Naive thymus-derived CD8-positive, alpha-beta T cell (primary cell): ENCODE measurements around the gene GPRC5D. TPM values are rescaled to one million over a fixed set of nuclear protein-coding genes. Genes with fewer than 3 reads are reported as not detected.

Experiments
- ATAC-seq, 2 donors: fragments of 150-1000 bp; cut with Tn5 transposase in 1 of 2; sonication (Bioruptor Pico), chemical (Tn5 transposase) in 1 of 2; 1 replicate in 1 of 2; 2 replicates in 1 of 2; pipeline ENCODE4 v1.10.0; 2021; ENCODE audit warnings: mild to moderate bottlenecking in 2 of 2, moderate library complexity in 2 of 2
- POLR2A ChIA-PET: fragments of 350-600 bp; sonication (Branson Sonifier 250); formaldehyde crosslinking; loops from one replicate; lab custom pipeline; 2021; ENCODE audit warnings: antibody characterized with exemption; lab: Charles Lee
- DNase-seq, 10 donors: peaks; one replicate each; pipeline versions ENCODE4 v3.0.0 to v3.0.0-alpha.2; 2020 to 2022
- H3K27ac Mint-ChIP-seq, 10 donors: one replicate each; pipeline ENCODE4 v1.8.0; 2020 to 2022; ENCODE audit warnings: mild to moderate bottlenecking in 10 of 10, mixed read lengths in 10 of 10, moderate library complexity in 4 of 10, inconsistent platforms in 1 of 10
- H3K27me3 Mint-ChIP-seq, 5 donors: one replicate each; pipeline ENCODE4 v1.8.0; 2021 to 2022; ENCODE audit warnings: mixed read lengths in 5 of 5
- H3K36me3 Mint-ChIP-seq, 3 donors: one replicate each; pipeline ENCODE4 v1.8.0; 2020 to 2022; ENCODE audit warnings: mixed read lengths in 3 of 3, mild to moderate bottlenecking in 2 of 3, inconsistent platforms in 1 of 3
- H3K4me1 Mint-ChIP-seq, 4 donors: one replicate each; pipeline ENCODE4 v1.8.0; 2021 to 2022; ENCODE audit warnings: mixed read lengths in 4 of 4
- H3K4me3 Mint-ChIP-seq, 10 donors: one replicate each; pipeline ENCODE4 v1.8.0; 2020 to 2022; ENCODE audit warnings: mild to moderate bottlenecking in 10 of 10, mixed read lengths in 10 of 10, moderate library complexity in 6 of 10, inconsistent platforms in 1 of 10
- H3K9me3 Mint-ChIP-seq, 9 donors: one replicate each; pipeline ENCODE4 v1.8.0; 2020 to 2022; ENCODE audit warnings: mixed read lengths in 9 of 9, mild to moderate bottlenecking in 3 of 9, inconsistent platforms in 1 of 9, moderate library complexity in 1 of 9
- polyA plus RNA-seq, 3 donors: library from polyadenylated mRNA; unstranded; fragments of 300-500 nt; fragmentation: Illumina TruSeq; gene quantifications; one replicate each; pipeline ENCODE4 v1.2.3, GENCODE V29; 2021
- total RNA-seq, 8 experiments: library from RNA in 2 of 8; stranded (reverse) in 2 of 8; gene quantifications; one replicate each; pipeline ENCODE4 v1.2.3 and lab custom pipeline; 2021 to 2026

Gene GPRC5D
- total and polyA plus RNA-seq, 5 experiments from 2014 or later: 0.43 TPM; not detected in 4

GRCh38 chr12:12992418-12993130 is 40.6 kb upstream of the GPRC5D start:
- H3K36me3 Mint-ChIP-seq: peaks cover 0 to 12% (median 0%) of the 10 kb centered on the region in 3 donors
- DNase-seq (no peak), ATAC-seq (no peak)
- H3K4me3 Mint-ChIP-seq: peak overlapping the region in 4 of 10 donors; percentile 4 to 40 (median 12)
- no peaks in the 10 kb centered on the region for H3K9me3 Mint-ChIP-seq
- no peaks in the 10 kb centered on the region for H3K27me3 Mint-ChIP-seq
- POLR2A ChIA-PET: no interaction called here
- H3K4me1 Mint-ChIP-seq: peaks cover 15 to 23% (median 21%) of the 10 kb centered on the region in 4 donors
- peak overlapping the region in 1 of 10 donors; percentile 16 for H3K27ac Mint-ChIP-seq

GRCh38 chr12:12990700-12991468 is 38.9 kb upstream of the GPRC5D start:
- Mint-ChIP-seq H3K4me3 (no peak overlapping the region), H3K9me3 (no peaks in the 10 kb centered on the region), H3K4me1 (peaks cover 10 to 18% (median 13%) of the 10 kb centered on the region in 4 donors), H3K27me3 (no peaks in the 10 kb centered on the region), H3K36me3 (peaks cover 0 to 23% (median 0%) of the 10 kb centered on the region in 3 donors), H3K27ac (peak overlapping the region in 3 of 10 donors; percentile 3 to 58 (median 49))
- DNase-seq: no peak
- no peak for ATAC-seq
- POLR2A ChIA-PET: no interaction called here

- POLR2A ChIA-PET: no interaction called here
- Mint-ChIP-seq H3K36me3 (peaks cover 0 to 40% (median 0%) of the 10 kb centered on the region in 3 donors), H3K4me1 (peaks cover 0 to 8% (median 4%) of the 10 kb centered on the region in 4 donors), H3K9me3 (no peaks in the 10 kb centered on the region), H3K27me3 (no peaks in the 10 kb centered on the region), H3K27ac (peak overlapping the region in 2 of 10 donors; percentile 50 to 75), H3K4me3 (no peak overlapping the region)
- DNase-seq (no peak), ATAC-seq (no peak)
These were observed 35.5 kb upstream of the GPRC5D start for GRCh38 chr12:12987421-12987820.

GRCh38 chr12:12986775-12987331 is 34.9 kb upstream of the GPRC5D start:
- no peak for ATAC-seq
- Mint-ChIP-seq H3K4me1 (peaks cover 0 to 7% (median 4%) of the 10 kb centered on the region in 4 donors), H3K36me3 (peaks cover 0 to 40% (median 0%) of the 10 kb centered on the region in 3 donors), H3K9me3 (no peaks in the 10 kb centered on the region), H3K4me3 (no peak overlapping the region), H3K27me3 (no peaks in the 10 kb centered on the region), H3K27ac (no peak overlapping the region)
- DNase-seq: no peak
- POLR2A ChIA-PET: no interaction called here

- POLR2A ChIA-PET: interaction anchor here (0.7 kb wide), 1 partner anchor 226 kb away, joined by 4 read pairs; no protein-coding TSS in a partner anchor
These were observed 33.9 kb upstream of the GPRC5D start for GRCh38 chr12:12985817-12986408.

GRCh38 chr12:12984149-12984548 is 32.2 kb upstream of the GPRC5D start:
- Mint-ChIP-seq H3K9me3 (no peaks in the 10 kb centered on the region), H3K4me1 (peaks cover 0 to 2% (median 0%) of the 10 kb centered on the region in 4 donors), H3K36me3 (peaks cover 0 to 40% (median 0%) of the 10 kb centered on the region in 3 donors), H3K27me3 (no peaks in the 10 kb centered on the region), H3K4me3 (no peak overlapping the region), H3K27ac (peak overlapping the region in 1 of 10 donors; percentile 10)
- ATAC-seq (no peak), DNase-seq (no peak)
- POLR2A ChIA-PET: no interaction called here

More at GRCh38 chr12:12985817-12986408, 33.9 kb upstream of the GPRC5D start:
- peaks cover 0 to 40% (median 0%) of the 10 kb centered on the region in 3 donors for H3K36me3 Mint-ChIP-seq
- H3K4me3 Mint-ChIP-seq: no peak overlapping the region
- DNase-seq: peak in 1 of 10 donors; percentile 14
- no peaks in the 10 kb centered on the region for H3K9me3 Mint-ChIP-seq
- H3K27me3 Mint-ChIP-seq: no peaks in the 10 kb centered on the region
- no peak overlapping the region for H3K27ac Mint-ChIP-seq
- ATAC-seq: peak; percentile 66 to 73
- H3K4me1 Mint-ChIP-seq: peaks cover 0 to 3% (median 1%) of the 10 kb centered on the region in 4 donors

- H3K36me3 Mint-ChIP-seq: peaks cover 0 to 36% (median 0%) of the 10 kb centered on the region in 3 donors
- POLR2A ChIA-PET: interaction anchor here (0.6 kb wide), 1 partner anchor 145 kb away, joined by 4 read pairs; no protein-coding TSS in a partner anchor
- H3K27me3 Mint-ChIP-seq: no peaks in the 10 kb centered on the region
- H3K4me1 Mint-ChIP-seq: peaks cover 0 to 2% (median 0%) of the 10 kb centered on the region in 4 donors
- H3K4me3 Mint-ChIP-seq: no peak overlapping the region
- no peak overlapping the region for H3K27ac Mint-ChIP-seq
- DNase-seq: peak in 2 of 10 donors; percentile 10 to 28
- H3K9me3 Mint-ChIP-seq: no peaks in the 10 kb centered on the region
- peak in 1 of 2 donors; percentile 23 for ATAC-seq
These were observed 31.6 kb upstream of the GPRC5D start for GRCh38 chr12:12983420-12984035.

- Mint-ChIP-seq H3K4me1 (peaks cover 0 to 2% (median 0%) of the 10 kb centered on the region in 4 donors), H3K9me3 (no peaks in the 10 kb centered on the region), H3K4me3 (no peak overlapping the region), H3K27me3 (no peaks in the 10 kb centered on the region), H3K27ac (no peak overlapping the region), H3K36me3 (peaks cover 0 to 29% (median 0%) of the 10 kb centered on the region in 3 donors)
- DNase-seq (no peak), ATAC-seq (no peak)
- POLR2A ChIA-PET: no interaction called here
These were observed 30.4 kb upstream of the GPRC5D start for GRCh38 chr12:12982331-12982730.

- POLR2A ChIA-PET: interaction anchor here (0.7 kb wide), 1 partner anchor 1073 kb away, joined by 3 read pairs; no protein-coding TSS in a partner anchor
- ATAC-seq (no peak), DNase-seq (no peak)
- H3K27me3 Mint-ChIP-seq: no peaks in the 10 kb centered on the region
- H3K9me3 Mint-ChIP-seq: peaks cover 0 to under 1% (median 0%) of the 10 kb centered on the region in 9 donors
- no peak overlapping the region for H3K4me3 Mint-ChIP-seq
- H3K36me3 Mint-ChIP-seq: peaks cover 5 to 39% (median 13%) of the 10 kb centered on the region in 3 donors
- peaks cover 0 to 2% (median 0%) of the 10 kb centered on the region in 4 donors for H3K4me1 Mint-ChIP-seq
- no peak overlapping the region for H3K27ac Mint-ChIP-seq
These were observed 27.8 kb upstream of the GPRC5D start for GRCh38 chr12:12979731-12980259.

GRCh38 chr12:12979126-12979525 is 27.2 kb upstream of the GPRC5D start:
- H3K9me3 Mint-ChIP-seq: peaks cover 0 to 7% (median 4%) of the 10 kb centered on the region in 9 donors
- POLR2A ChIA-PET: no interaction called here
- no peak overlapping the region for H3K27ac Mint-ChIP-seq
- no peaks in the 10 kb centered on the region for H3K27me3 Mint-ChIP-seq
- peaks cover 0 to 3% (median 1%) of the 10 kb centered on the region in 4 donors for H3K4me1 Mint-ChIP-seq
- peaks cover 12 to 39% (median 20%) of the 10 kb centered on the region in 3 donors for H3K36me3 Mint-ChIP-seq
- no peak for ATAC-seq
- H3K4me3 Mint-ChIP-seq: no peak overlapping the region
- DNase-seq: no peak

- POLR2A ChIA-PET: no interaction called here
- no peak for ATAC-seq
- Mint-ChIP-seq H3K4me1 (peaks cover 0 to 3% (median 0%) of the 10 kb centered on the region in 4 donors), H3K36me3 (peaks cover 29 to 49% (median 38%) of the 10 kb centered on the region in 3 donors), H3K9me3 (peaks cover 4 to 26% (median 16%) of the 10 kb centered on the region in 9 donors), H3K4me3 (no peak overlapping the region), H3K27ac (no peak overlapping the region), H3K27me3 (no peaks in the 10 kb centered on the region)
- DNase-seq: no peak
These were observed 25.3 kb upstream of the GPRC5D start for GRCh38 chr12:12977231-12977630.
